Measurements from ENCODE around the gene CREB5. TPM values are rescaled to one million over a fixed set of nuclear protein-coding genes. Genes with fewer than 3 reads are reported as not detected.

Gene CREB5
- total RNA-seq, 4 donors from 2014 or later = 6.6 to 18.6 (median 12.6) TPM

GRCh38 chr7:28656529-28656928 is 244.2 kb downstream of the CREB5 start:
- Histone ChIP-seq H3K4me3 (no peak overlapping the region), H3K36me3 (no peaks in the 10 kb centered on the region), H3K27me3 (no peaks in the 10 kb centered on the region), H3K27ac (replicated peaks in 1 of 4) (no peak overlapping the region), H3K4me1 (no peaks in the 10 kb centered on the region), H3K9me3 (peaks cover 0 to 10% (median 2%) of the 10 kb centered on the region in 4 donors)
- TF ChIP-seq CTCF (IDR thresholded peaks at IDR 0.05) (no peak), EP300 (IDR thresholded peaks at IDR 0.05) (no peak), POLR2A (IDR thresholded peaks at IDR 0.05; ENCODE audit: low read depth) (no peak), POLR2AphosphoS5 (IDR thresholded peaks at IDR 0.05) (no peak)
- 95% methylated on average over 1 of the region's 1 CpG for WGBS
- intact Hi-C loops (cut with DNase I) = no loop called here
- DNase-seq (ENCODE audit: extremely low spot score) = no peak

- Histone ChIP-seq H3K27me3 (no peaks in the 10 kb centered on the region), H3K4me1 (no peaks in the 10 kb centered on the region), H3K27ac (replicated peaks in 1 of 4) (no peak overlapping the region), H3K36me3 (no peaks in the 10 kb centered on the region), H3K4me3 (no peak overlapping the region), H3K9me3 (peaks cover 0 to 10% (median 2%) of the 10 kb centered on the region in 4 donors)
- intact Hi-C loops (cut with DNase I) = no loop called here
- TF ChIP-seq EP300 (IDR thresholded peaks at IDR 0.05) (no peak), CTCF (IDR thresholded peaks at IDR 0.05) (no peak), POLR2AphosphoS5 (IDR thresholded peaks at IDR 0.05) (no peak), POLR2A (IDR thresholded peaks at IDR 0.05; ENCODE audit: low read depth) (no peak)
- no peak for DNase-seq (ENCODE audit: extremely low spot score)
- 76% methylated on average over 5 of the region's 5 CpGs for WGBS
These were observed 246.1 kb downstream of the CREB5 start for GRCh38 chr7:28658381-28658780.

- H3K4me1 ChIP-seq = no peaks in the 10 kb centered on the region
- 95% methylated on average over 2 of the region's 2 CpGs for WGBS
- no peak overlapping the region for H3K27ac ChIP-seq (replicated peaks in 1 of 4)
- intact Hi-C loops (cut with DNase I) = no loop called here
- H3K9me3 ChIP-seq = peaks cover 0 to 10% (median 2%) of the 10 kb centered on the region in 4 donors
- no peak overlapping the region for H3K4me3 ChIP-seq
- no peaks in the 10 kb centered on the region for H3K36me3 ChIP-seq
- DNase-seq (ENCODE audit: extremely low spot score) = no peak
- H3K27me3 ChIP-seq = no peaks in the 10 kb centered on the region
- no peak for TF ChIP-seq POLR2A (IDR thresholded peaks at IDR 0.05; ENCODE audit: low read depth)
- no peak for TF ChIP-seq EP300 (IDR thresholded peaks at IDR 0.05)
- TF ChIP-seq CTCF (IDR thresholded peaks at IDR 0.05) = no peak
- TF ChIP-seq POLR2AphosphoS5 (IDR thresholded peaks at IDR 0.05) = no peak
These were observed 247.8 kb downstream of the CREB5 start for GRCh38 chr7:28660132-28660531.

GRCh38 chr7:28661826-28662595 is 249.7 kb downstream of the CREB5 start:
- no peak for TF ChIP-seq POLR2A (IDR thresholded peaks at IDR 0.05; ENCODE audit: low read depth)
- no peak for TF ChIP-seq CTCF (IDR thresholded peaks at IDR 0.05)
- no peak for TF ChIP-seq POLR2AphosphoS5 (IDR thresholded peaks at IDR 0.05)
- no peak for TF ChIP-seq EP300 (IDR thresholded peaks at IDR 0.05)
- no peak for DNase-seq (ENCODE audit: extremely low spot score)
- Histone ChIP-seq H3K36me3 (no peaks in the 10 kb centered on the region), H3K9me3 (peaks cover 0 to 10% (median 2%) of the 10 kb centered on the region in 4 donors), H3K27ac (replicated peaks in 1 of 4) (no peak overlapping the region), H3K4me3 (no peak overlapping the region), H3K4me1 (no peaks in the 10 kb centered on the region), H3K27me3 (no peaks in the 10 kb centered on the region)
- WGBS = 79% methylated on average over 10 of the region's 12 CpGs
- intact Hi-C loops (cut with DNase I) = no loop called here

Measured in esophagus muscularis mucosa (tissue), 4 donors.